ENCODE results near the gene KANSL1. TPM values are rescaled to one million over a fixed set of nuclear protein-coding genes. Genes with fewer than 3 reads are reported as not detected.

Gene KANSL1
- total RNA-seq, 2 experiments from 2014 or later, result 80.5 to 82.8 TPM

DNA sequence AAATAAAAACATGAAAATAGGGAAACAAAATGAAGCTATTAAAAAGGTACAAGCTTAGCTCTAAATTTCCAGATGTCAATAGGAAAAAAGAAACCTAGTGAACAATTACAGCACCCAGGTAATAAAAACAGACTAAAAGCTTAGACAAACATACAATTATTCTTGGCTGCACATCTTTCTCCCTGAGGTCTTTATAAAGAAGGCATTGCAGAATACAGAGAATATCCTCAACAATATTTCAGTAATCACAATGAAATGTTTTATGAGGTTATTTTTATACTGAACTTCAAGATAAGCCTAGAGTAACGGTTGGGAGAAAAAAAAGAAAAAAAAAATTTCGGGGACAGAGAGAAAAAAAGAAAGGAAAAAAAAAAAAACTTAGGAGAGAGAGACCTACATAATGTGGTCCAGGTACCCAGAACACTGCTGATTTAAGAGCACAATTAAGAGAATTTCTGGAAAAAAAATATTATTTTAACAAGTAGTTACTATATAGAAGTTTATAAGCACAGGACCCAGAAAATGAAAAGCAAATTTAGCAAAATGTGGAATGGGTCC lies 26.5 kb downstream of the KANSL1 start:
- H3K9me3 Mint-ChIP-seq (ENCODE audit: insufficient read depth), result no peaks in the 10 kb centered on the region
- peaks cover 55% of the 10 kb centered on the region for H3K4me1 Mint-ChIP-seq (ENCODE audit: low read depth)
- CTCF ChIA-PET, result no interaction called here
- H3K36me3 Mint-ChIP-seq (ENCODE audit: low read depth), result peaks cover 67% of the 10 kb centered on the region
- no peak overlapping the region for H3K4me3 Mint-ChIP-seq
- ATAC-seq (no peak), DNase-seq (no peak)
- no peaks in the 10 kb centered on the region for H3K27me3 Mint-ChIP-seq (ENCODE audit: low read depth)
- no peak overlapping the region for H3K27ac Mint-ChIP-seq
- POLR2A ChIA-PET, result interaction anchor here (0.7 kb wide), 1 partner anchor 19 kb away, joined by 3 read pairs; no protein-coding TSS in a partner anchor

DNA sequence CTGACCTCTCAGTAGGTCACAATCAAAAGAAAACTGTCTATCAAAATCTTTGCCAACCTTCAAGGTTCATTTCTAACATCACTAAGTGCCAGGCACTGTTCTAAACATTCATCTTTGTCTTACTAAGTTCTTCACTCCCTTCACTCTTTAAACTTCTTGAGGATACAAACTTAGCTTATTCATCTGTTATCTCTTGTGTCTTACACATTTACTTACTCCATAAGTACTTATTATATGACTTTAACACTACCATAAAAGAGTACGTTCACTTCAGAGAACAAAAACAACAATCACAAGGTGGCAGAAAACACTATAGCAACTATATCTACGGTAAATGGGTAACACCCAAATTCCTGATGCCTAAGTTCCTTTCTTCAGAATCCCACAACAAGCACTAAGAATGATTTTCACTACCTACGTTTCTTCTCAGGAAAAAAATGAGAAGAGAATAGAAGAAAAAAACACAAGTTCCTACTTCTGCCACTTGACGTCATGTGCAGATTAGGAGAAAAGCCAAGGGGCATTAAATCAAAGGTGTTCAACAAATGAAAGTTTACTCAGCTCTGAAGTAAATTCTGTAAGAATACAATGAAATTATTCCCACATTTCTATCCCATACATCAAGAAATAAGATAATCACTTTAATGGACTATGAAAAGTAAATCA lies 29.2 kb downstream of the KANSL1 start:
- H3K4me3 Mint-ChIP-seq, result no peak overlapping the region
- no peaks in the 10 kb centered on the region for H3K27me3 Mint-ChIP-seq (ENCODE audit: low read depth)

DNA sequence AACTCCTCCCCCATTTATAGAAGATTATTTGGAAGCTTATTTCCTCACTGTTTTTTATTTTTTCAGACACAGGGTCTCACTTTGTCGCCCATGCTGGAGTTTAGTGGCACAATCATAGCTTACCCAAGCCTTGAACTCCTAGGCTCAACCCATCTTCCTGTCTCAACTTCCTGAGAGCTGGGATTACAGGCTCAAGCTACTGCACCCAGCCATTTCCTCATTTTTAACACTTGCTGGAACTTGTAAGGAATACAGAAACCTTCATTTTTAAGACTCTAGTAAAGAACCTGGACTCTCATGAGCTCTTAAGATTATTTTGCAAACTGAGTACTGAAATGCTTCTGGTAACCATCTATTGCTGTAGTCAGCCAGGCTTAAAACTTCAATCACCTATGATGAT lies 29.9 kb downstream of the KANSL1 start:
- no peaks in the 10 kb centered on the region for H3K27me3 Mint-ChIP-seq (ENCODE audit: low read depth)
- no peak overlapping the region for H3K4me3 Mint-ChIP-seq
- H3K4me1 Mint-ChIP-seq (ENCODE audit: low read depth), result peaks cover 54% of the 10 kb centered on the region
- H3K36me3 Mint-ChIP-seq (ENCODE audit: low read depth), result peaks cover 44% of the 10 kb centered on the region
- ATAC-seq (no peak), DNase-seq (no peak)
- ChIA-PET CTCF (interaction anchor here (1.3 to 1.5 kb wide), 2 partner anchors 12 to 23 kb away, joined by 3 to 4 read pairs; no protein-coding TSS in a partner anchor), POLR2A (no interaction called here)
- H3K9me3 Mint-ChIP-seq (ENCODE audit: insufficient read depth), result no peaks in the 10 kb centered on the region
- H3K27ac Mint-ChIP-seq, result no peak overlapping the region

More for the DNA sequence above, 29.2 kb downstream of the KANSL1 start:
- ChIA-PET CTCF (interaction anchor here (0.7 to 1.5 kb wide), 3 partner anchors 12 to 49 kb away, joined by 3 to 4 read pairs (median 3); no protein-coding TSS in a partner anchor), POLR2A (interaction anchor here (0.6 to 0.7 kb wide), 2 partner anchors 15 to 22 kb away, joined by 3 read pairs; no protein-coding TSS in a partner anchor)
- DNase-seq (no peak), ATAC-seq (no peak)
- Mint-ChIP-seq H3K36me3 (ENCODE audit: low read depth) (peaks cover 47% of the 10 kb centered on the region), H3K27ac (no peak overlapping the region), H3K9me3 (ENCODE audit: insufficient read depth) (no peaks in the 10 kb centered on the region), H3K4me1 (ENCODE audit: low read depth) (peaks cover 47% of the 10 kb centered on the region)

DNA sequence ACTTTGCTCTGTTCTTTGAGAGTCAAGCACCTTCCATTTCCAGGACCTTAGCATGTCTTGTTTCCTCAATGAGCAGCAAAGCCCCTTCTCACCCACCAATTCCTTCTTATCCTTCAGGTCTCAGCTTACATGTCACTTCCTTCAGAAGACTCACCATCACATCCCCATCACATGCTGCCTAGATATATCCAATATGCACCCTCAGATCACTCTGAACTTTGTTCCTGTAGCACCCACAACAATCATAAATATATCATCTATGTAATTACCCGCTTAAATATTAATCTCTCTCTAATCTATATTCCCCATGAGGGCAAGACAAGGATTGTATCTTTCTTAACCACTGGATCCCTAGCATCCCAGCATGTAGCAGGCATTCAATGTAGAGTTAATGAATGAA lies 30.4 kb downstream of the KANSL1 start:
- DNase-seq, result no peak
- H3K36me3 Mint-ChIP-seq (ENCODE audit: low read depth), result peaks cover 41% of the 10 kb centered on the region
- peaks cover 51% of the 10 kb centered on the region for H3K4me1 Mint-ChIP-seq (ENCODE audit: low read depth)
- POLR2A ChIA-PET, result no interaction called here
- ATAC-seq, result no peak
- no peak overlapping the region for H3K4me3 Mint-ChIP-seq
- H3K9me3 Mint-ChIP-seq (ENCODE audit: insufficient read depth), result no peaks in the 10 kb centered on the region
- CTCF ChIA-PET, result interaction anchor here (0.6 to 1.5 kb wide), 3 partner anchors 12 to 160 kb away, joined by 3 to 4 read pairs (median 3); no protein-coding TSS in a partner anchor
- no peaks in the 10 kb centered on the region for H3K27me3 Mint-ChIP-seq (ENCODE audit: low read depth)
- H3K27ac Mint-ChIP-seq, result no peak overlapping the region

DNA sequence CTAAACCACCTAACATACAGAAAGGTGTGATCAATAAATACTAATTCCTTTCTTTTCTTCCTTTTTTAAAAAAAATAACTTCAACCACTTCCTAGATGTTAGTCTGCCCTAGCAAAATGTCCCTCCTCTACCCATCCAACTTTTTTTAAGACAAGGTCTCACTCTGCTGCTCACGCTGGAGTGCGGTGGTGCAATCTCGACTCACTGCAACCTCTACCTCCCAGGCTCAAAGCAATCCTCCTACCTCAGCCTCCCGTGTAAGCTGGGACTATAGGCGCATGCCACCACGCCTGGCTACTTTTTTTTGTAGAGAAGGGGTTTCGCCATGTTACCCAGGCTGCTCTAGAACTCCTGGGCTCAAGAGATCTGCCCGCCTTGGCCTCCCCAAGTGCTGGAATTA lies 33.1 kb downstream of the KANSL1 start:
- POLR2A ChIA-PET, result interaction anchor here (0.6 kb wide), 1 partner anchor 178 kb away, joined by 3 read pairs; no protein-coding TSS in a partner anchor
- no peaks in the 10 kb centered on the region for H3K9me3 Mint-ChIP-seq (ENCODE audit: insufficient read depth)
- CTCF ChIA-PET, result interaction anchor here (1.2 to 1.8 kb wide), 2 partner anchors 44 to 116 kb away, joined by 4 to 5 read pairs; no protein-coding TSS in a partner anchor
- peaks cover 73% of the 10 kb centered on the region for H3K4me1 Mint-ChIP-seq (ENCODE audit: low read depth)
- H3K4me3 Mint-ChIP-seq, result no peak overlapping the region
- ATAC-seq (no peak), DNase-seq (no peak)
- no peak overlapping the region for H3K27ac Mint-ChIP-seq
- H3K36me3 Mint-ChIP-seq (ENCODE audit: low read depth), result peaks cover 39% of the 10 kb centered on the region
- no peaks in the 10 kb centered on the region for H3K27me3 Mint-ChIP-seq (ENCODE audit: low read depth)

DNA sequence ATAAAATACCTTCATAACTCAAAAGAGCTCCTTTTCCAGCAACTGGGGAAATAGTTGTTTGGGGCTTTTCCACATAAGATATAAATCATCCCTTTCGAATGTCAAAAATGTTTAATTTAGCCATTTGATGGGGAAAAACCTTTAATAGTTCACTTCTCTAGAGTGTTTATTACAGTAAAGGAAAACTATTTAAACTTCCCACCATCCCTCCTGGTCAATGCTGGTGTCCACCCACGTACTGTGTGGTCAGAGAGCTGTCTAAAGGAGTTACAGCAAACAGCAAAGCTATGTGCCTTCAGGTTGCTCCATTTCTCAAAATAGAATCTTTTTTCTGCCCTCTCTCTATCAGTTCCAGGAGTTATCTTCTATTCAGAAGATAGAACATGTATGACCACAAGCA lies 33.5 kb downstream of the KANSL1 start:
- ChIA-PET POLR2A (no interaction called here), CTCF (interaction anchor here (0.6 to 1.8 kb wide), 4 partner anchors 13 to 328 kb away, joined by 3 to 4 read pairs (median 3); partner anchors contain the start of gene KANSL1)
- H3K27ac Mint-ChIP-seq, result no peak overlapping the region

DNA sequence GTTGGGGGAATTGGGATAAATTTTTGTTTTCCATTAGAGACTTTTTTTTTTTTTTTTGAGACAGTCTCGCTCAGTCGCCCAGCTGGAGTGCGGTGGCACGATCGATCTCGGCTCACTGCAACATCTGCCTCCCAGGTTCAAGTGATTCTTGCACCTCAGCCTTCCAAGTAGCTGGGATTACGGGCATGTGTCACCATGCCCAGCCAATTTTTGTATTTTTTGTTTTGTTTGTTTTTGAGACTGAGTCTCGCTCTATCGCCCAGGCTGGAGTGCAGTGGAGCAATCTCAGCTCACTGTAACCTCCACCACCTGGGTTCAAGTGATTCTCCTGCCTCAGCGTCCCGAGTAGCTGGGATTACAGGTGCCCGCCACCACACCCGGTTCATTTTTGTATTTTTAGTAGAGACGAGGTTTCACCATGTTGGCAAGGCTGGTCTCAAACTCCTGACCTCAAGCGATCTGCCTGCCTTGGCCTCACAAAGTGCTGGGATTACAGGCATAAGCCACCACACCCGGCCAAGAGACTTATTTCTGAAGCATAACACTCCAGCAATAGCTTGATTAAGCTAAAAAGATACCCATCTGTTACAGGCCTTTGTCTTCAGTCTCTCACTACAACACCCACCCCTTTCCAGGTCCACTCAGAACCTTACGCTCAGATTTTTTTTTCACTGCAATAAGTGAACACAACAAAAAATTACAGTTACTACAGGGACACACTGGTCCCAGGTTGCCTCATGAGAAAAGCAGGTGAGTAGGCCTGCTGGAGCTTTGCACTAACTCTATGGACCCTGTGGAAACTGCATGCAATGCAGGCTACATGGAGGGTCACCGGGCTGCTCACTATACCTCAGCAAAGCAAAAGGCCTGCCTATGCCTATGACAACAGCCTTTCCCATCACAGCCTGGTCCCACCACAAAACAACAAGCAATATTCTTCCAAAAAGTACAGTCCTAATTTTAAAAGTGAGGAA lies 34.6 kb downstream of the KANSL1 start:
- Mint-ChIP-seq H3K27me3 (ENCODE audit: low read depth) (no peaks in the 10 kb centered on the region), H3K27ac (peak overlapping the region; percentile 36), H3K36me3 (ENCODE audit: low read depth) (peaks cover 26% of the 10 kb centered on the region), H3K4me3 (no peak overlapping the region), H3K4me1 (ENCODE audit: low read depth) (peaks cover 72% of the 10 kb centered on the region), H3K9me3 (ENCODE audit: insufficient read depth) (no peaks in the 10 kb centered on the region)
- ChIA-PET POLR2A (interaction anchor here (0.6 kb wide), 1 partner anchor 104 kb away, joined by 3 read pairs; no protein-coding TSS in a partner anchor), CTCF (interaction anchor here (0.9 to 2.3 kb wide), 3 partner anchors 14 to 54 kb away, joined by 3 to 8 read pairs (median 3); partner anchors contain the start of gene KANSL1)
- DNase-seq (no peak), ATAC-seq (no peak)

More for the DNA sequence above, 33.5 kb downstream of the KANSL1 start:
- ATAC-seq (no peak), DNase-seq (no peak)
- H3K9me3 Mint-ChIP-seq (ENCODE audit: insufficient read depth), result no peaks in the 10 kb centered on the region
- peaks cover 36% of the 10 kb centered on the region for H3K36me3 Mint-ChIP-seq (ENCODE audit: low read depth)
- peaks cover 72% of the 10 kb centered on the region for H3K4me1 Mint-ChIP-seq (ENCODE audit: low read depth)
- H3K27me3 Mint-ChIP-seq (ENCODE audit: low read depth), result no peaks in the 10 kb centered on the region
- H3K4me3 Mint-ChIP-seq, result no peak overlapping the region

DNA sequence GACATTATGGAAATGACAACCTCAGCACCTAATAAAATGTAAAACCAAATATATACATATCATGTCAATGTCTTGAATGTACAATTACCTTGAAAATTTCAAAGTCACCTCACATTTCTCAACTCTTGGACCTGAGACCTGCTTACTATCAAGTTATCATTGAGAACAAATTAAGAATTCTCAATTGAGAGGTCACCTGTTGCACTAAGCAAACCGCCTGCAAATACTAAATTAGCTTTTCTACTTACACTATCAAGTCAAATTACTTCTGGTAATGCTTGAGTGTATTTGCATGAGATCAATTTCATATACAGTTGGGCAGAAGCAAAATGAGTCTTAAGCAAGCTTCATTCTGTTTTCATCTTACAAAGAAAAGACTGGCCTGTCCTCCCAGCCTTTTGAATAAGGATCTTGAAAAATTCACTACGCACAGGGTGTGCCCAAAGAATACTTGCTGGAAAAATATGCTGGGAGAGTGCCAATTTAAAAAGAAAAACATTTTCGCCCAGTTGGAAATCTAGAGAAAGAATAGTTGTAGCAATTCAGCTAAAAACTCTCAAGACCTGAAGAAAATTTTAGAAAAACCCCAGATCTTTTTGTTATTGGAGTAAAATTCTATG lies 35.7 kb downstream of the KANSL1 start:
- CTCF ChIA-PET, result interaction anchor here (0.7 to 2.3 kb wide), 5 partner anchors 10 to 55 kb away, joined by 3 to 8 read pairs (median 4); no protein-coding TSS in a partner anchor
- Mint-ChIP-seq H3K27ac (no peak overlapping the region), H3K9me3 (ENCODE audit: insufficient read depth) (no peaks in the 10 kb centered on the region), H3K27me3 (ENCODE audit: low read depth) (no peaks in the 10 kb centered on the region), H3K4me3 (no peak overlapping the region), H3K36me3 (ENCODE audit: low read depth) (peaks cover 24% of the 10 kb centered on the region), H3K4me1 (ENCODE audit: low read depth) (peaks cover 73% of the 10 kb centered on the region)
- POLR2A ChIA-PET, result no interaction called here
- no peak for DNase-seq
- no peak for ATAC-seq

DNA sequence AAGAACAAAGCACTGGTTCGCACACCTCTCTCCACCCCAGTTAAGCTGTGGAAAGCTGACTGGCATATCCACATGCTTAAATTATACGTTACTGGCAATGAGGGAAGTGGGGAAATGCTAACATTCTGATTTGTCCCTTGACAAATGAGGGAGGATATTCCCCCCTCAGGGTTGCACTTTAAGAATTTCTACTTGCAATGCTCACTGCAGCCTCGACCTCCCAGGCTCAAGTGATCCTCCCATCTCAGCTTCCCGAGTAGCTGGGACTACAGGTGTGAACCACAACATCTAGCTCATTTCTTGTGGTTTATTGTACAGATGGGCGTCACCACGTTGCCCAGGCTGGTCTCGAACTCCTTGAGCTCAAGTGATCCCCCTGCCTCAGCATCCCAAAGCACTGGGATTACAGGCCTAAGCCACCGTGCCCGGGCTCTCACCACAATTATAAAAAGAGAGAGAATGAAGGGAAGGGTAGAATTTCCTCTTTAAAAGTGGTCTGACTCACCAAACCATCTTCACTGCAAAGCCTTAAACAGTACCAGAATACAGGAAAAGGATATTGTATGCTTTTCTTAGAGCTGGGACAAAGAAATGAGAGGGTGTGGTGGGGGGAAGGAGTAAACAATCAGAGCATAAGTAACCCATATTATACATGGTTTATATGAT lies 38.9 kb downstream of the KANSL1 start:
- Mint-ChIP-seq H3K4me3 (peak overlapping the region; percentile 53), H3K27me3 (ENCODE audit: low read depth) (no peaks in the 10 kb centered on the region), H3K4me1 (ENCODE audit: low read depth) (peaks cover 72% of the 10 kb centered on the region), H3K9me3 (ENCODE audit: insufficient read depth) (no peaks in the 10 kb centered on the region), H3K36me3 (ENCODE audit: low read depth) (peaks cover 25% of the 10 kb centered on the region), H3K27ac (peak overlapping the region; percentile 80)
- ChIA-PET POLR2A (interaction anchor here (1.3 kb wide), 1 partner anchor 9 kb away, joined by 8 read pairs; no protein-coding TSS in a partner anchor), CTCF (interaction anchor here (0.9 to 2.0 kb wide), 7 partner anchors 9 to 152 kb away, joined by 3 to 6 read pairs (median 4); partner anchors contain the start of gene KANSL1)
- DNase-seq, result peak; percentile 40
- ATAC-seq, result peak; percentile 63

DNA sequence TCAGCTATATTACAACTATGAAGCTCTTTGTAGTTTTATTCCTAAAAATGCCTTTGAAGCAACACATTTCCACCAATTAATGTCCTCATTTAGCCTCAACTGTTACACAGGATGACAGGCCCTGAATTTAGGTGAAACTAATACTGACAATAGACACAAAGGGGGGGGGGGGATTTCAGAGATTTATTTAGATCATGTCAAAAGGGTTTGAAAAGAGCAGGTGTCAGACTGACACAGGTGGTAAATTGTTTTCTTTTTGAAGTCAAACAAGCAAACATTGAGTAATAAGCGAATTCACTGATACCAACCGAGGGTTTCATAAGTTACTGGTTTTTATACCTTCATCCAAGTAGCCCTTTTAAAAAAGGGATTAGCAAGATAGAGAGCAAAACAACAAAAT lies 40.8 kb downstream of the KANSL1 start:
- no peaks in the 10 kb centered on the region for H3K9me3 Mint-ChIP-seq (ENCODE audit: insufficient read depth)
- H3K27me3 Mint-ChIP-seq (ENCODE audit: low read depth), result no peaks in the 10 kb centered on the region
- no peak overlapping the region for H3K4me3 Mint-ChIP-seq
- H3K36me3 Mint-ChIP-seq (ENCODE audit: low read depth), result peaks cover 28% of the 10 kb centered on the region
- CTCF ChIA-PET, result interaction anchor here (0.6 to 0.9 kb wide), 2 partner anchors 35 to 115 kb away, joined by 3 to 4 read pairs; no protein-coding TSS in a partner anchor
- peaks cover 72% of the 10 kb centered on the region for H3K4me1 Mint-ChIP-seq (ENCODE audit: low read depth)
- DNase-seq, result no peak
- POLR2A ChIA-PET, result no interaction called here
- no peak overlapping the region for H3K27ac Mint-ChIP-seq
- no peak for ATAC-seq

Measured in activated CD8-positive, alpha-beta T cell treated with anti-CD3 and anti-CD28 coated beads, Interleukin-2, amount 10 ng/mL, durations not matched to agents 7 days and 5 days (primary cell).